MV-4-11 (cell line): ENCODE measurements around the gene PTGIS.
A peak's percentile ranks its signal among the peaks of the same experiment; 100 is the strongest.

Source experiments
- DNase-seq: peaks from one replicate; lab custom pipeline; 2025; lab: John Stamatoyannopoulos, UW

The PTGIS gene

GRCh38 chr20:49529470-49529869 lies 38.5 kb downstream of the PTGIS start:
- DNase-seq, result no peak

- no peak for DNase-seq
These were observed 41.4 kb downstream of the PTGIS start for GRCh38 chr20:49526568-49526967.

GRCh38 chr20:49526056-49526455 lies 41.9 kb downstream of the PTGIS start:
- no peak for DNase-seq

GRCh38 chr20:49523767-49524360 lies 44.1 kb downstream of the PTGIS start:
- DNase-seq, result no peak

- no peak for DNase-seq
These were observed 46.6 kb downstream of the PTGIS start for GRCh38 chr20:49521356-49521755.

- DNase-seq, result no peak
These were observed 48.1 kb downstream of the PTGIS start for GRCh38 chr20:49519777-49520359.

- DNase-seq, result no peak
These were observed 48.7 kb downstream of the PTGIS start for GRCh38 chr20:49519212-49519712.

- DNase-seq, result no peak
These were observed 49.4 kb downstream of the PTGIS start for GRCh38 chr20:49518576-49518975.

GRCh38 chr20:49517805-49518100 lies 50.2 kb downstream of the PTGIS start:
- no peak for DNase-seq

GRCh38 chr20:49516916-49517804 lies 50.8 kb downstream of the PTGIS start:
- DNase-seq, result no peak

GRCh38 chr20:49515586-49515985 lies 52.4 kb downstream of the PTGIS start:
- no peak for DNase-seq

- no peak for DNase-seq
These were observed 54.4 kb downstream of the PTGIS start for GRCh38 chr20:49513517-49513916.

GRCh38 chr20:49513009-49513408 lies 54.9 kb downstream of the PTGIS start:
- no peak for DNase-seq

GRCh38 chr20:49511788-49512525 lies 56.0 kb downstream of the PTGIS start:
- no peak for DNase-seq

GRCh38 chr20:49510562-49511122 lies 57.3 kb downstream of the PTGIS start:
- DNase-seq, result no peak

- peak; percentile 35 for DNase-seq
These were observed 59.3 kb downstream of the PTGIS start for GRCh38 chr20:49508435-49509199.

- DNase-seq, result no peak
These were observed 60.0 kb downstream of the PTGIS start for GRCh38 chr20:49507741-49508434.

GRCh38 chr20:49505518-49505917 lies 62.4 kb downstream of the PTGIS start:
- DNase-seq, result no peak

GRCh38 chr20:49503176-49503575 lies 64.8 kb downstream of the PTGIS start:
- DNase-seq, result no peak

- no peak for DNase-seq
These were observed 66.0 kb downstream of the PTGIS start for GRCh38 chr20:49501917-49502316.

- DNase-seq, result no peak
These were observed 70.6 kb downstream of the PTGIS start for GRCh38 chr20:49497398-49497669.
